Brain microvascular endothelial cell (primary cell): ENCODE data around the gene FOCAD.

Experiments used
- DNase-seq: peaks from one replicate; pipeline ENCODE4 v3.0.0-alpha.2; 2020
- H3K27ac ChIP-seq: fragments of 250-450 bp; sonication (Bioruptor Pico); 2 replicates; pipeline ENCODE4 v1.5.1; 2020; ENCODE audit warnings: mild to moderate bottlenecking, moderate library complexity
- H3K27me3 ChIP-seq: fragments of 250-450 bp; sonication (Bioruptor Pico); replicated peaks from 2 replicates; pipeline ENCODE4 v1.5.1; 2020; ENCODE audit warnings: mild to moderate bottlenecking
- H3K36me3 ChIP-seq: fragments of 250-450 bp; sonication (Bioruptor Pico); replicated peaks from 2 replicates; pipeline ENCODE4 v1.5.1; 2020; ENCODE audit warnings: mild to moderate bottlenecking
- H3K4me3 ChIP-seq: 2 replicates; pipeline ENCODE4 v1.5.1; 2011; ENCODE audit warnings: low read depth, mild to moderate bottlenecking, control low read depth, low read length, moderate library complexity
- in situ Hi-C: cut with HindIII; loops from 2 replicates; pipeline ENCODE4 v1.10.0; 2017; ENCODE audit warnings: low sequenced_read_pairs, low pct_ligation_motif_present
- TF ChIP-seq, protein P1 (sequence below): IDR thresholded peaks from 2 replicates; pipeline ENCODE4 v1.5.1; 2011; ENCODE audit warnings: low read depth, mild to moderate bottlenecking, moderate library complexity, low read length, control low read depth, inconsistent platforms; ENCODE audit errors: missing control alignments

The FOCAD gene

DNA sequence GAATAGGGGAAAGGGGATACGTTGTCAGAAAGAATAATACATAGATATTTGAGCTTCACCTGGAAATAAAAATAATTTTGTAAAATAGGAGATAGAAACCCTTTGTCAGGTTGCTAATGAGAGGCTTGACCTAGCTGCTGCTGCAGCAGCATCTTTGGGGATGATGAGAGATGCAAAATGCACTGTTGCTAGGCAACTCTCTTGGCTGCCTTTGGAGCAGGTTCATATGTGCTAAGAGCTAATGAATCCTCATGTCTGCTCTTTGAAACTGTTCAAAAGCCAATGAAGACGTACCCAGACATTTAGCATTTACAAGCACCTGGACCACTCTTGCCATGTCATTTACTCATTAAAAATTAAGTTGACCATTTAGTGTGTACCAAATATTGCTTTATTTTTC is 121.7 kb downstream of the FOCAD start:
- H3K4me3 ChIP-seq = no peak overlapping the region
- H3K27me3 ChIP-seq = no peaks in the 10 kb centered on the region
- no peak overlapping the region for H3K27ac ChIP-seq
- TF ChIP-seq, protein P1, sequence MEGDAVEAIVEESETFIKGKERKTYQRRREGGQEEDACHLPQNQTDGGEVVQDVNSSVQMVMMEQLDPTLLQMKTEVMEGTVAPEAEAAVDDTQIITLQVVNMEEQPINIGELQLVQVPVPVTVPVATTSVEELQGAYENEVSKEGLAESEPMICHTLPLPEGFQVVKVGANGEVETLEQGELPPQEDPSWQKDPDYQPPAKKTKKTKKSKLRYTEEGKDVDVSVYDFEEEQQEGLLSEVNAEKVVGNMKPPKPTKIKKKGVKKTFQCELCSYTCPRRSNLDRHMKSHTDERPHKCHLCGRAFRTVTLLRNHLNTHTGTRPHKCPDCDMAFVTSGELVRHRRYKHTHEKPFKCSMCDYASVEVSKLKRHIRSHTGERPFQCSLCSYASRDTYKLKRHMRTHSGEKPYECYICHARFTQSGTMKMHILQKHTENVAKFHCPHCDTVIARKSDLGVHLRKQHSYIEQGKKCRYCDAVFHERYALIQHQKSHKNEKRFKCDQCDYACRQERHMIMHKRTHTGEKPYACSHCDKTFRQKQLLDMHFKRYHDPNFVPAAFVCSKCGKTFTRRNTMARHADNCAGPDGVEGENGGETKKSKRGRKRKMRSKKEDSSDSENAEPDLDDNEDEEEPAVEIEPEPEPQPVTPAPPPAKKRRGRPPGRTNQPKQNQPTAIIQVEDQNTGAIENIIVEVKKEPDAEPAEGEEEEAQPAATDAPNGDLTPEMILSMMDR = no peak
- no peaks in the 10 kb centered on the region for H3K36me3 ChIP-seq
- in situ Hi-C loops = no loop called here
- DNase-seq = no peak

DNA sequence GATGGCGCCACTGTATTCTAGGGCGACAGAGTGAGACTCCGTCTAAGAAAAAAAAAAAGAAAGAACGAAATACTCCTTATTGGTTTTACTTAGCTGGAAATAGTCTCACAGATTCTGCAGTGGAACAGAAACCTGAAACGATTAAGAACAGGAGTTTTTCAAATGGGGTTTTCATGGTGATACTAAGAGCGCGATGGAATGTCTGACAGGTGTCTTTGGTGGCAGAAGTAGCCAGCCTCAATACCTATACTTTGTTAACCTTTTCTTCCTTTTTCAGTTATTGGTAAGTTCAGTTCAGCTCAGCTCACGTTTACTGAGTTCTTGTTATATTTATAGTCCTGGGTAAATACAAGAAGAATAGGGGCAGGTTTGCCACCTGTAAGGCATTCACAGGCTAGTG is 123.9 kb downstream of the FOCAD start:
- no peak for DNase-seq
- Histone ChIP-seq H3K36me3 (no peaks in the 10 kb centered on the region), H3K27ac (no peak overlapping the region), H3K27me3 (no peaks in the 10 kb centered on the region), H3K4me3 (no peak overlapping the region)
- in situ Hi-C loops = no loop called here
- TF ChIP-seq, protein P1 = no peak

- Histone ChIP-seq H3K27ac (no peak overlapping the region), H3K4me3 (no peak overlapping the region), H3K36me3 (no peaks in the 10 kb centered on the region), H3K27me3 (no peaks in the 10 kb centered on the region)
- in situ Hi-C loops = no loop called here
- no peak for DNase-seq
- TF ChIP-seq, protein P1 = no peak
Measured at GRCh38 chr9:20811872-20812271, 127.8 kb downstream of the FOCAD start.

- DNase-seq = no peak
Measured at GRCh38 chr9:20815923-20816703, 132.1 kb downstream of the FOCAD start.

DNA sequence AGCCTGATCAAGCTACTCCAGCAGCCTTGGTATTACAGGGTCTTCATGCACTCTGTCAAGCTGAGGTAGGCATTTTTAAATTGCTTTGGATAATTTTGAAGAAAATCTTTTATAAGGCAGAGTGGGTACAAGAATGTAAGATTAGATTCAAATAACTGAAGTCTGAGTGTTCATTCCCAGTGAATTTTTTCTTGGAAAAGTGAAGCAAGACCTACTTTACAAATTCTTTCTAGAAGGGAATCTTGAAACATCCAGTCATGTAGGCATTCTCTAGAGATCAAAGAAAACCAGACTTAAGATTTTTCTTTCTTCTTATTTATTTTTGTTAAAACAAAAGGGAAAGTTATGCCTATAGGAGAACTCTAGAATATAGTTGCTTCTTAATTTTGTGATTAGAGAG is 139.0 kb downstream of the FOCAD start:
- no peak overlapping the region for H3K4me3 ChIP-seq
- H3K36me3 ChIP-seq = no peaks in the 10 kb centered on the region
- in situ Hi-C loops = no loop called here
- no peak overlapping the region for H3K27ac ChIP-seq
- H3K27me3 ChIP-seq = no peaks in the 10 kb centered on the region
- no peak for DNase-seq
- TF ChIP-seq, protein P1 = no peak

More at GRCh38 chr9:20815923-20816703, 132.1 kb downstream of the FOCAD start:
- H3K27me3 ChIP-seq = no peaks in the 10 kb centered on the region
- no peaks in the 10 kb centered on the region for H3K36me3 ChIP-seq
- H3K4me3 ChIP-seq = no peak overlapping the region
- TF ChIP-seq, protein P1 = no peak
- in situ Hi-C loops = no loop called here
- no peak overlapping the region for H3K27ac ChIP-seq

GRCh38 chr9:20831028-20831427 is 147.0 kb downstream of the FOCAD start:
- no peaks in the 10 kb centered on the region for H3K27me3 ChIP-seq
- no peak overlapping the region for H3K4me3 ChIP-seq
- in situ Hi-C loops = no loop called here
- TF ChIP-seq, protein P1 = no peak
- H3K36me3 ChIP-seq = no peaks in the 10 kb centered on the region
- no peak overlapping the region for H3K27ac ChIP-seq
- no peak for DNase-seq
